GM19468 (cell line): ENCODE measurements around the gene GRHL1.

Experiments used
- ATAC-seq: cut with Tn5 transposase; IDR thresholded peaks from one replicate; pipeline ENCODE4 v1.9.1; 2021; ENCODE audit warnings: mild to moderate bottlenecking, moderate library complexity, moderate number of reproducible peaks; ENCODE audit not compliant: unreplicated experiment; ENCODE audit errors: extremely low read depth

Gene GRHL1

DNA sequence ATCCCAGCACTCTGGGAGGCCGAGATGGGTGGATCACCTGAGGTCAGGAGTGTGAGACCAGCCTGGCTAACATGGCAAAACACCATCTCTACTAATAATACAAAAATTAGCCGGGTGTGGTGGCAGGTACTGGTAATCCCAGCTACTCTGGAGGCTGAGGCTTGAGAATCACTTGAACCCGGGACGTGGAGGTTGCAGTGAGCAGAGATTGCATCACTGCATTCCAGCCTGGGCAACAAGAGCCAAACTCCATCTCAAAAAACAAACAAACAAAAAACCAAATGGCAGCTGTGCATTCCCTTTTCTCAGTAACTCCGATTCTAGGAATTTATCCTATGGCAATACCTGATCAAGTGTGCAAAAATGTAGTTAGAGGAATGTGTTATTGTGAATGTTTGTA, 4.7 kb upstream of the GRHL1 start:
- ATAC-seq = no peak

DNA sequence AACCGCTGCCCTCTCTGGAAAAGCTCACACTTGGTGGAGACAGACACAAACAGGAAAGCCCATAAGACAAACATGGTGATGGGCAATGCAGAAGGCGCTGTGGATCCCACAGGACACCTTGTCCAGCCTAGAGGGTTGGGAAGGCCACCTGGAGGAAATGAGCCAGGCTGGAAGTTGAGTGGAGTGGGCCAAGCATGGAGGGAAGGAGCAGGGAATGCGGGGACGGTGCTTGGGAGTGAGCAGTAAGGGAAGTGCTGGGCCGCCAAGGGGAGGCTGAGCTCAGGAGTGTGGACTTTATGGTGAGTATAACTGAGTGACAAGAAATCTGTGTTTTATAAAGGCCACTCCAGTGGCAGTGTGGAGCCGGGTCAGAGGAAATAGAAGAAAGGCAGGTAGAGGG, 2.8 kb upstream of the GRHL1 start:
- ATAC-seq = no peak

GRCh38 chr2:9949239-9949991, 2.1 kb upstream of the GRHL1 start:
- no peak for ATAC-seq

- ATAC-seq = no peak
These were observed 1.4 kb upstream of the GRHL1 start for GRCh38 chr2:9949992-9950520.

DNA sequence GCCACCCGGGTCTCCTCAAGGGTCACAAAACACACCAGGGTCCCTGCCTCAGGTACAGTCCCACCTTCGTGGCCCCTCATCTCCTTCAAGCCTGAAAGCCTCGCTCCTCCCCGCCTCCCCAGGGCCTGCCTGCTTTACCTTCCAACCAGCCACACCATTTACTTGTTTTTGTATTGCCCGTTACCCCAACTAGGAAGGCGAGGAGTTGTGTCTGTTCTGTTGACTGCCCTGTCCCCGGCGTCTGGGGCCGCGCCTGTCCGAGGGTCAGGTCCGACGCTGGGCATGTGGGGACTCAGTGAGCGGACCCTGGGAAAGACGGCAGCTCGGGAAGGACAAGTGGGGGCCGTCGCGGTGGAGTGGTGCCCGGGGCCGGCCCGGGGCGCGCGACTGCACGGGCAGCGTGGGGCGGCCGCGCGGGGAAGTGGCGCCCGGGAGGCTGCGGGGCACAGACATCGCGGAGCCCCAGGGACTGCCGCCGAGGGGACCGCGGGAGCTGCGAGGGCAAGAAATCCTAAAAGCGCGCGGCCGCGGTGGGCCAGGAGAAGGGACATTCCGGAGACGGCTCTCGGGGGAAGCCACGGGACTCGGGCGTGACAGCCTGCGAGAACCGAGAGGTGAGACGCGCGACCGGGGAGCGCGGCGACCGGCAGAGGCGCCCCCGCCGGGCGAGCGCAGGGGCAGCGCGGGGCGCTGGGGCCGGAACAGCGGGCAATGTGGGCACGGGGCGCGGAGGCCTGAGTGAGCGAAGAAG, 797 bp upstream of the GRHL1 start:
- peak; percentile 11 for ATAC-seq

GRCh38 chr2:9951272-9951521, 296 bp upstream of the GRHL1 start:
- ATAC-seq = no peak

DNA sequence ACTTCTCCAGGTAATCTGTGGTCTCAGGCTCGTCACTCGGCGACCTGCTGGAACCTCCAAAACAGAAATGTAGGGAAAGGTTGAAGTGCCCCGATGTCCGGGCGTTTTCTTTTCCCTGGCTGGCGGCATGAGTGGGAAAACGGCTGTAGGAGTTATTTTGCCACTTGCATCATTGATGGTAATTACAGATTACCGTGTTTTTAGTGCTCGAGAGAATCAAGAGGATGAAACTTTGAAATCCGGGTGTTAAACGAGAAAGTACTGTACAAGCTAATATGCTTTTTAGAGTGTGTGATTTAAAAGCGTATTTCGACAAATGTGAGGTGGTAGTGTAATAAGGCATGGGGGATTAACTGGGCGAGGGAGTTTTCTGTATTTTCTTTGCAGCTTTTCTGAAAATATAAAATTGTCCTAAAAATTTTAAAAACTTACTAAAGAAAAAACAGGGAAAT, 819 bp downstream of the GRHL1 start:
- no peak for ATAC-seq

DNA sequence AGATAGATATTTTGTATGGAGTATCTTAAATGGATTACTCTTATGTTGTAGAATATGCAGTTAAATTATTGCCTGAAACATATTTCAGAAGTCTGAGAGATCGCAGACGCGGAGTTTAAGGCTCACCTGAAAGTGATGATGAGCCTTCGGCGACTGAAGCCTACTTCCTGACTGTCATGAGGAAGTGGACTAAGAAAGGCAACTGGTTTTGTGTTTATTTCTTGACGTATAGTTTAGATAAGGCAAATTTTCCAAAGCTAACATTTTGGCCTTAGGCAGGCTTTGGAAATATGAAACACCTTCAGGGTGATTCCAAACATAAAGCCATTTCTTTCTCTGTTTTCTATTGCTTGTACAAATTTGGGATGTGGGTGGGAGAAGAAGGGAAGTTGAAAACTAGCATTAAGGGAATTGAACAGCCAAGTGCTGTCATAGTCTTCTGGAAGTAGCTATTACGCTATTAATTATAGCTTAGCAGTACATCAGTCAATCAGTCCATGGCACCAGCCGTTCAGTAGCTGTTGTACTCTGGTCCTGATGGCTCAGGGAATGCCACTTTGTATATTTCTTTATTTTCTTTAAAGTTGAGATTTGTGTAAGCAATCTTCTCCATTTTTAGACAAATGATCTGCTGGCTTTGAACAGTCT, 1.5 kb downstream of the GRHL1 start:
- no peak for ATAC-seq

- no peak for ATAC-seq
These were observed 2.6 kb downstream of the GRHL1 start for GRCh38 chr2:9954136-9954535.

- no peak for ATAC-seq
These were observed 6.6 kb downstream of the GRHL1 start for GRCh38 chr2:9958057-9958456.

DNA sequence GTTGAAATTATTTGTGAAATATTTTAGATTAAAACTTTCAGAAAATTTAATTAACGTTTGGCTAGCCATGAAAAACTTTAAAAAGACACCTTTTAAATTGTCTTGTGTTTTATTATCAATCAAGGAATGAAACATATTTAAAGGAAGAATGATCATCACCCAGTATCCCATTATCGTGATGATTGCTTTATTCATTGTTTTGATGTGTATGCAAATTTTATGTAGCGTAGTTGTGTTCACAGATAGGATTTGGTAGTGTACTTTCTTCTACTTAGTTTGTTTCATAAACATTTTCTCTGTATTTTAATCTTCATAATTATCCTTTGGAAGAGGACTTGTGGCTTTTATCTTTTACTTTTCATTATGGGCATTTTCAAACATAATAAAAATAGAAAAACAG, 7.8 kb downstream of the GRHL1 start:
- no peak for ATAC-seq

DNA sequence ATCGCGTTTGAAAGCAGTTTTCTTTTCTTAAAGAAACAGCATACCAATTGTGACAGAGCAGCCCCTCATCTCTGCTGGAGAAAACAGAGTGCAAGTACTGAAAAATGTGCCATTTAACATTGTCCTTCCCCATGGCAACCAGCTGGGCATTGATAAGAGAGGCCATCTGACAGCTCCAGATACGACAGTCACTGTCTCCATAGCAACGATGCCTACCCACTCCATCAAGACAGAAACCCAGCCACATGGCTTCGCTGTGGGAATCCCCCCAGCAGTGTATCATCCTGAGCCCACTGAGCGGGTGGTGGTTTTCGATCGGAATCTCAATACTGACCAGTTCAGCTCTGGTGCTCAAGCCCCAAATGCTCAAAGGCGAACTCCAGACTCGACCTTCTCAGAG, 9.5 kb downstream of the GRHL1 start:
- ATAC-seq = no peak

- no peak for ATAC-seq
These were observed 13.0 kb downstream of the GRHL1 start for GRCh38 chr2:9964334-9964980.

DNA sequence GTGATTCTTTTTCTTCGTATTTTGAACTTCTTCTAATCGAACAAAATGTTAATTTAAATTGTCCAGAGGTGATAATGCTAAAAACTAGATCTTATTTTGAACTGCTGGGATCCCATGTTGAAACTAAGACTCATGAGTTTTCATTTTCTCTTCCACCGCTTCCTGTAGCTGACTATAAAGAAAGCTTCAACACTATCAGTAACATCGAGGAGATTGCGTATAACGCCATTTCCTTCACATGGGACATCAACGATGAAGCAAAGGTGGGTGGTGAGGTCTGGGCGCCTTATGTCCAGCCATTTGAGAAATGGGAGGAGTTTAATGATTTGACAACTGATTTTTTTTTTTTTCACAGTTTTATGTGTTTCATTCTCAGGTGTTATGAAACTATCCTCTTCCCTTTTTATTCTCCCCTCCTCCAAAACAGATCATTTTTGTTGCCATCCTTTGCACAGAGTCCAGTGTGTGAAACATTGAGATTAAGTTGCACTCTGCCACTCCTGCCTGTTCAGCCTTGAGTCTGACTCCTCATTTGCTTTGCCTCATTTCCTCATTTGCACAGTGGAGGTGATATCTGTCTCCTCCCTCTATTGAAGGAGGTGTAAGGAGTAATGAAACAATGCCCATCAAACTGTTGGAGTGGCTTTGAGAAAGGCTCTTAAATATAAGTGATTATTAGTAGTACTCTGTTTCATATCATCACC, 13.8 kb downstream of the GRHL1 start:
- ATAC-seq = no peak

DNA sequence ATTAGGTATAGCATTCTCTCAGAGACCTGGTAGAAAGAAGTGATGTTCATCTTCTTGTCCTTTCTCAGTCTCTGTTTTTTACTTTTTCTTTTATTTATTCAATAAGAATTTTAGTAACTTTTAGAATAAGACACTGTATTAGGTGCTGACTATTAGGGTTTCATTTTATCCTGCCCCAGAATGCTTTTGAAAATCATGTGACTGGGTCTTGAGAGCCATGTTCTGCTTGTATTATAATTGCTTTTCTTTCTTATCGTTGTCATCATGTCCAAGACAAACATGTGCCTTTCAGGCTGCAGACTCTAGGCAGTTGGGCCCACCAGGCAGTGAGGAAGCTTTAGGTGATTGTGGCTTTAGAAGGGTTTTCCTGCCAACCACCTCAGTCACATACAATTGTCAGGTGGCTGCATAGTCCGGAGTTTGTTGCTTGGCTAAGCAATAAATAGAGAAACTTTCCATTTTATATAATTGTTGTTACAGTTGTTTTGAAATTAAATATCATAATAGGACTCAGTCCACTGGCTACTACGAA, 15.1 kb downstream of the GRHL1 start:
- no peak for ATAC-seq

DNA sequence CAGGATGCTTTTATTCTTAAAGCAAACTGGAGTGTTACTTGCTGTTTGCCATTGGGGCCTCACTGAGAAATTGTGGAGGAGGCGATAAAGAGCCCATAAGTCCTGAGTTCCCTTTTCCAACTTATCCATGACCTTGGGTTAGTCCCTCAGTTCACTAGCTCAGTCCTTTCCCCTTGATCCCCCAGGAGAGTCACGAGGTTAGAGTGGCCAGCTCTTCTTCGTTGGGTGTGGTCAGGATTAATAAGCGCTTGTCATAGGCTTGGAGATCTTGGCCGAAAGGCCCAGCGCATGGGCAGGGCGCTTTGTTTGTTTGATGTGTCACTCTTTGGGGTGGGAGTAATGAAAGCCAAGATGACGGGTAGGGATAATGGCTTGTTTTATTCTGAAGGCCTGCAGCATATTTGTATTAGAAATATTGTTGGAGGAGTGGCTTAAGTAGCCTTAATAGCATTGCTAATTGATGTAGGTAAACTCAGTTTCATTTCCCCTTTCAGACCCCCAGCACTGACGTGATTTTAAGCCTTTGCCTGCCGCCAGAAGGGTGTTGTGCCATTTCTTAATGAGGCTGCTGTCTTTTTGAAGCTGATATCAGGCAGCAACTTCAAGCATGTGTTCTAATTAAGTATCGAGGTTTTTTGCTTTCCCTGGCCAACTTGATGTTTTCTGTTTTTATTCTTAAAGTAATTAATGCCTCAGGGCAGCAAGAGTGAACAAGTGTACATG, 15.7 kb downstream of the GRHL1 start:
- ATAC-seq = no peak

GRCh38 chr2:9968553-9969497, 17.3 kb downstream of the GRHL1 start:
- ATAC-seq = no peak
